GM21367 (cell line): ENCODE data around the gene CD151.

Experiments used
- ATAC-seq: cut with Tn5 transposase; IDR thresholded peaks from one replicate; pipeline ENCODE4 v1.9.1; 2021; ENCODE audit not compliant: unreplicated experiment

CD151 gene

DNA sequence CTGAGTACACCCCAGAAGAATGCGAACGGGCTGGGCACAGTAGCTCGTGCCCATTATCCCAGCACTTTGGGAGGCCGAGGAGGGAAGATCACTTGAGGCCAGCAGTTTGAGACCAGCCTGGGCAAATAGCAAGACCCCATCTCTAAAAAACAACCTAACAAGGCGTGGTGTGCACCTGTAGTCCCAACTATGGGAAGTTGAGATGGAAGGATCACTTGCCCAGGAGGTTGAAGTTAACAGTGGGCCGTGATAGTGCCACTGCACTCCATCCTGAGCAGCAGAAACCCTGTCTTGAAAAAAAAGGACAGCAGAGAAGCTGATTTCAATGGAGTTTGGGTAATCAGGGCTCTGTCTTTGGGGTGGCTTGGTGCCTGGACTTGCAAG, 19.7 kb upstream of the CD151 start:
- no peak for ATAC-seq

DNA sequence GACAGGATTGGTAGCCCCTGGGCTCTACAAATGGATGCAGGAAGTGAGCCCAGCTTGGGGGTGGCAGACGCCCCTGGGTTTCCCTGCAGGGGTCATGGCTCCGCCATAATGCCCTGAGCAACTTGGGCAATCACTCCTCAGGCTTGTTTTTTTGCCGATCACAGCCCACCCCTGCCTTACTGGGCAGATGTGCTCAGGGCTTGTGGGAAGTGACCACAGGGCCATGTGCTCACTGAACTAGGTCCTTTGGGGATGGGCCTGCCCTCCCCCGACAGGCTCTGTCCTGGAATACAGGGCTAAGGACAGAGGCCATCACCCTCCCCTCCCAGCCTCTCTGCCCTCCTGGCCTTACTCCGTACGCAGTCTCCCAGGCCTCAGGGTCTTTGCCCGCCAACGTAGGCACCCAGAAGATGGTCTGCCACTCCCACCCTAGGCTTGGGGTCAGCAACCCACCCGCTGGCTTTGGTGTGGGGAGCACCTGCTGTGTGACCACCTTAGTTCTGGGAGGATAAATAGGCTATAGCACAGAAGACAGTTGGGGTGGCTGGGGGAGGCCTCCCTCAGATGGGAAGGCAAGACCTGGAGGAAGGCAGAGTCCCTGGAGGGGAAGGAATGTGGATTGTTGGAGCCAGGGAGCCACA, 19.2 kb upstream of the CD151 start:
- ATAC-seq: no peak

GRCh38 chr11:815675-816432, 16.9 kb upstream of the CD151 start:
- no peak for ATAC-seq

DNA sequence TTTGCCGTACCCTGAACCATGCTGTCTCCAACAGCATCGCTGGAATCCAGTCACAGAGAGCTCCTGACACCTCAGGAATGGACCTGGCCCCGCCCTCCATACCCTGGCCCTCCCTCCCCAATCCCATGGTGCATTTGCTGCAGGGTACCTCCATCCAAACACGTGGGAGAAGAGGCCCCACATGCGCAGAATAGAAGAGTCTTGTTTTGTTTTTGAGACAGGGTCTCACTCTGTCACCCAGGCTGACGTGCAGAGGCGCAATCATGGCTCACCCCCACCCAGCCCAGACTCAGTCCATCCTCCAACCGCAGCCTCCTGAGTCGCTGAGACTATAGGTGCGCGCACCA, 16.3 kb upstream of the CD151 start:
- ATAC-seq: no peak

DNA sequence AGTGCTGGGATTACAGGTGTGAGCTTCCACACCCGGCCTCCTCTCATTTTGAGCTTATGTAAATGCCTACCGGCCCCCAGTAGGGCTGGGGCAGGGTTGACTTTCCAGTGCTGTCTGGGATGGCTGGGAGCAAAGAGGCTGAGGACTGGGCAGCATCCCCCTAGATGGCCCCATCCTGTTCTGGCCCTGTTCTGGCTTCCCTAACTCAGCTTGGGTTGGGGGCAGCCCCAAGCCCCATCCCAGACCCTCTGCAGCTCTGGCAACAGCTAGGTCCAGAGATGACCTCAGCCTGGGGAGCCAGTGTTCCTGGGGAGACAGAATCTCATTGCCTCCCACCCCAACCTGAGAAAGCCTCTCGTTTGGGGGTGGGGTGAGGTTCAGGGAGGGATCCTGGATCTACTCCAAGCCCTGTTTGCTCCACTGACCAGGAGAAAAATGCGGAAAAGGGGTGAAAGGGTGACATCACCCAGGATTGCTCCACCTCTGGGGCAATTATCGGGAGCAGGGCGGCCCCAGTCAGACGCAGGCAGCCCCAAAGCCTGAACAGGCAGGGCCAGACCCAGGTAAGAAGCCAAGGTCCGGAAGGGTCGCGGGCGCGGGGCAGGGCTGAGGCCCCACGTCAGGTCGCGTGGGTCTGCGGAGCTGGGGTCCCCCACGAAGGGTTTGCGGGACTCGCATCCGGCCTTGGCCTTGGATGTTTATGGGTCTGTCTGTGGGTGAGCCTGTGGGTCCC, 14.2 kb upstream of the CD151 start, which contains the start of gene PNPLA2:
PNPLA2 (plus strand) TSS at position 519 of the 733 bp plus-strand sequence. CDS start 805 bp downstream, outside the sequence.
- no peak for ATAC-seq

- peak; percentile 44 for ATAC-seq
Measured at GRCh38 chr11:819129-819931, 13.4 kb upstream of the CD151 start.

DNA sequence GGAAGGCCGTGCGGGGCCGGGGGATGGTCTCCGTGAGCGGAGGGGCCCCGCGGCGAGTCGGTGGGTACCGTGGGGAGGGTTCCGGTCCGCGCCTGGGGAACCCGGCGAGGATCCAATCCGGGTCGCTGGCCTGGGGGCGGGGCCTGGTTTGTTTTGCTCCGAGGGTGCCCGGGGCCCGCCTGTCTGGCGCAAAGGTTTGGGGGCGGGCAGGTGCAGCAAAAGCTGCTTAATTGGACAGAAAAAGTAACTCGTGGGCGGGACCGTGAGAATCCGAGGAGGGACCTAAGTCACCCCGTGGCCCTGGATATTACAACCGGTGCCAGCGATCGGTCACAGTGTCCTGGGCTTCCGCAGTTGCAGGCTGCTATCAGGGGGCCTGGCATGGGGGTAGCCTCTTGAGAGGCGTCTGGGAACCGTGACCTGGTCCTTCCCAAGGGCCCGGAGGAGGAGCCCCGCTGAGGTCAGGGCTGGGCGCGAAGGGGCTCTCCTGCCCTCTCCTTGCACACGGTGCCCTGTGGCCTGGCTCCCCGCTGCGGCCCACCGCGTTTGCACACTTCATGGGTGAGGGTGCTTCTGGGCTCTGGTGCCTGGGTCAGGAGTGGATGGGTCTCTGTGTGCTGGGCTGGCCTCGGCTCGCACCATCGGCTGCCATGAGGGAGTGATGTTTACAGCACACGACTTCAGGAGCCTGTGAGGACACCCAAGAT, 12.7 kb upstream of the CD151 start:
- ATAC-seq: peak; percentile 48

GRCh38 chr11:820655-821511, 11.9 kb upstream of the CD151 start:
- no peak for ATAC-seq

GRCh38 chr11:821512-822371, 11.0 kb upstream of the CD151 start:
- no peak for ATAC-seq

- ATAC-seq: no peak
Measured at GRCh38 chr11:823441-824291, 9.1 kb upstream of the CD151 start.

- ATAC-seq: no peak
Measured at GRCh38 chr11:824292-824880, 8.4 kb upstream of the CD151 start.

DNA sequence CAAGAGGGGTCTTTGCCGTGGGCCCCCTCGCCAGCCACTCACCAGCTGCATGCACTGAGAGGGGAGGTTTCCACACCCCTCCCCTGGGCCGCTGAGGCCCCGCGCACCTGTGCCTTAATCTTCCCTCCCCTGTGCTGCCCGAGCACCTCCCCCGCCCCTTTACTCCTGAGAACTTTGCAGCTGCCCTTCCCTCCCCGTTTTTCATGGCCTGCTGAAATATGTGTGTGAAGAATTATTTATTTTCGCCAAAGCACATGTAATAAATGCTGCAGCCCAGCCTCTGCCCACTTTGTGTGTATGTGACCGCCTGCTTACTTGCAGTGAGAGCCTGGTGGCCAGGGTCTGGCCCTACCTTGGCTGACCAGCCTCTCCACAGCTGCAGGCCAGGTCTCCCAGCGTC, 7.8 kb upstream of the CD151 start:
- ATAC-seq: no peak

- ATAC-seq: no peak
Measured at GRCh38 chr11:825366-826226, 7.2 kb upstream of the CD151 start.

GRCh38 chr11:826227-826621, 6.5 kb upstream of the CD151 start:
- no peak for ATAC-seq

DNA sequence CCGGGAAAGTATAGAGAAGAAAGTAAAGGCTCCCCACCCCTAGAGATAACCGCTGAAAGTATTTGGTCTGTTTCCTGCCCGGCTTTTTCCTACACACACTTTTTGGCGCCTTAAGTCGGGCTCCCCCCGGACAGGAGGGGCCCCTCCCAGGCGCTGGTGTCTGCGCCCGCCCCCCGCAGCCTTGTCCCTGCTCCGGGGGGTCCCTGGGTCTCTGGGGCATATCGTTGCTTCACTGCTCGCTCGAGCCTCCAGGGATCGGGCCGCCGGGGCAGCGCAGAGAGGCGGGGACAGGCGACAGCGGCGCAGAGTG, 6.0 kb upstream of the CD151 start:
- no peak for ATAC-seq

DNA sequence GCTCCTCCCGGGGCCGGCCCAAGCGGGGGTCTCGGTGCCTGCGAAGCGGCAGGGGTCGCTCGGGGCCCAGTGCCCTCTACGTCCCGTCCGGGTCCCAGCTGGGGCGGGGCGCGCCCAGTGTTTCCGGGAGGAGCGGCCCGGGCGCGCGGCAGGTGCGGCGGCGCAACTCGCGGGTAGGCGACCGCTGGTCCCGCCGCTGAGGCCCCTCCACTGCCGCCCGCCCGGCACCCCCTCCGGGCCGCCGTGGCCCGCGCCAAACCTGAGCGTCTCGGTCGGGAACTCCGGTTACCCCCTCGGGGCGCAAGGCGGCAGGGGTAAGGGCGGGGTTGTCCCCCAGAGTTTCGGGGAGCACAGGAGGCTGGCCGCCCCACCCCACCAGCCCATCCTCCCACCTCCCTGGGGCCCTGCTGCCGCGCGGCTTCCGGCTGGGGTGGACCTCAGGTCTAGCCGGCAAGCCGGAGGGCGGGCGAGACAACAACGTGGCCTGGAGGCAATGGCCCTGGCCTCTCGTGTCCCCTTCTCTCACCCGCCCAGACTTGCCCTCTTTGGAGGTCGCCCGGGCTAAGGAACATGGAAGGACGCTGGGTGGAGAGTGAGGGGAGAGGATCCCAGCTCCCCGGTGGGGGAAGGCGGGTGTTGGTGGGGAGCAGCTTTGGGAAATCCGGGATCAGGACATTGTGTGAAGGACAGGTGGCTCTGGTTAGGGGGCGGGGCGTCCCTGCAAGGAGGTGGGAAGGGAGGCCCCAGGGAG, 5.4 kb upstream of the CD151 start:
- no peak for ATAC-seq
